BE2C (cell line): Measurements from ENCODE around the gene SUCLG2.

Experiments
- DNase-seq: peaks from one replicate; pipeline ENCODE4 v3.0.0-alpha.2; 2020
- H3K27me3 ChIP-seq: fragments of 250-450 bp; sonication (Bioruptor Pico); 2 replicates; pipeline ENCODE4 v1.5.1; 2020; ENCODE audit warnings: mild to moderate bottlenecking
- H3K36me3 ChIP-seq: fragments of 250-450 bp; sonication (Bioruptor Pico); 2 replicates; pipeline ENCODE4 v1.5.1; 2020; ENCODE audit warnings: mild to moderate bottlenecking
- H3K4me1 ChIP-seq: fragments of 250-450 bp; sonication (Bioruptor Pico); 2 replicates; pipeline ENCODE4 v1.5.1; 2020
- H3K4me3 ChIP-seq: 2 replicates; pipeline ENCODE4 v1.5.1; 2011; ENCODE audit warnings: low read depth, low read length
- H3K9me3 ChIP-seq: fragments of 250-450 bp; sonication (Bioruptor Pico); 2 replicates; pipeline ENCODE4 v1.5.1; 2020
- TF ChIP-seq, protein P1 (sequence below): IDR thresholded peaks from 2 replicates; pipeline ENCODE4 v1.5.1; 2012; ENCODE audit warnings: mild to moderate bottlenecking, low read depth, low read length

Gene SUCLG2

GRCh38 chr3:67389176-67389575, 265.2 kb downstream of the SUCLG2 start:
- no peaks in the 10 kb centered on the region for H3K36me3 ChIP-seq
- no peaks in the 10 kb centered on the region for H3K9me3 ChIP-seq
- no peak overlapping the region for H3K4me3 ChIP-seq
- no peak for DNase-seq
- no peaks in the 10 kb centered on the region for H3K27me3 ChIP-seq
- TF ChIP-seq, protein P1, sequence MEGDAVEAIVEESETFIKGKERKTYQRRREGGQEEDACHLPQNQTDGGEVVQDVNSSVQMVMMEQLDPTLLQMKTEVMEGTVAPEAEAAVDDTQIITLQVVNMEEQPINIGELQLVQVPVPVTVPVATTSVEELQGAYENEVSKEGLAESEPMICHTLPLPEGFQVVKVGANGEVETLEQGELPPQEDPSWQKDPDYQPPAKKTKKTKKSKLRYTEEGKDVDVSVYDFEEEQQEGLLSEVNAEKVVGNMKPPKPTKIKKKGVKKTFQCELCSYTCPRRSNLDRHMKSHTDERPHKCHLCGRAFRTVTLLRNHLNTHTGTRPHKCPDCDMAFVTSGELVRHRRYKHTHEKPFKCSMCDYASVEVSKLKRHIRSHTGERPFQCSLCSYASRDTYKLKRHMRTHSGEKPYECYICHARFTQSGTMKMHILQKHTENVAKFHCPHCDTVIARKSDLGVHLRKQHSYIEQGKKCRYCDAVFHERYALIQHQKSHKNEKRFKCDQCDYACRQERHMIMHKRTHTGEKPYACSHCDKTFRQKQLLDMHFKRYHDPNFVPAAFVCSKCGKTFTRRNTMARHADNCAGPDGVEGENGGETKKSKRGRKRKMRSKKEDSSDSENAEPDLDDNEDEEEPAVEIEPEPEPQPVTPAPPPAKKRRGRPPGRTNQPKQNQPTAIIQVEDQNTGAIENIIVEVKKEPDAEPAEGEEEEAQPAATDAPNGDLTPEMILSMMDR: no peak
- no peaks in the 10 kb centered on the region for H3K4me1 ChIP-seq

DNA sequence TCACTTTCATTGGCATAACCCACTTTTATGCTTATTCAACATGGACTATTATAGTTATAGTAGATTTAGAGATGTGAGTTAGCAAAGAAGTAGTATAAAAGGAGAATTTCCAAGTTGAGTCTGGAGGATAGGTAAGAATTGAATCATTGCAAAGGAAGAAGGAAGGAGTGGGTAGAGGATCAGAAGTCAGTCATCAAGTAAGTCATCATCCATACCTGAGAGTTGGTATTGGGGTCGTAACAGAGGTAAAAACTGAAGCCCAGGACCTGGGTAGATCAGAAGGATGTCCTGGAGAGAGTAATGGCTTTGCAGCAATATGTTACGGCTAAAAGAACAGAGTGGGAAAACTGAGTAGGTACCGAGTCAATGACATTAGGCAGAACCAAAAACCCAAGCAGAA, 265.7 kb downstream of the SUCLG2 start:
- H3K36me3 ChIP-seq: no peaks in the 10 kb centered on the region

DNA sequence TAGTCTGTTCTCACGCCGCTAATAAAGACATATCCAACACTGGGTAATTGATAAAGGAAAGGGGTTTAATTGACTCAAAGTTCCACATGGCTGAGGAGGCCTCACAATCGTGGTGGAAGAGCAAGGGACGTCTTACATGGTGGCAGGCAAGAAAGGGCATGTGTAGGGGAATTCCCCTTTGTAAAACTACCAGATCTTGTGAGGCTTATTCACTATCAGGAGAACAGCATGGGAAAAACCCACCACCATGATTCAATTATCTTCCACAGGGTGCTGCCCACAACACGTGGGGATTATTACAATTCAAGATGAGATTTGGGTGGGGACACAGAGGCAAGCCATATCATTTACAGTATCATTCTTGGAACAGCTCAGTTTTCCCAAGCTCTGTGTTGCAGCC, 268.0 kb downstream of the SUCLG2 start:
- H3K27me3 ChIP-seq: no peaks in the 10 kb centered on the region
- no peaks in the 10 kb centered on the region for H3K9me3 ChIP-seq
- TF ChIP-seq, protein P1: no peak
- H3K4me3 ChIP-seq: no peak overlapping the region
- no peaks in the 10 kb centered on the region for H3K36me3 ChIP-seq
- no peaks in the 10 kb centered on the region for H3K4me1 ChIP-seq
- DNase-seq: no peak

More for the DNA sequence above, 265.7 kb downstream of the SUCLG2 start:
- Histone ChIP-seq H3K4me3 (no peak overlapping the region), H3K27me3 (no peaks in the 10 kb centered on the region), H3K4me1 (no peaks in the 10 kb centered on the region), H3K9me3 (no peaks in the 10 kb centered on the region)
- TF ChIP-seq, protein P1: no peak
- no peak for DNase-seq

- H3K36me3 ChIP-seq: no peaks in the 10 kb centered on the region
- H3K4me3 ChIP-seq: no peak overlapping the region
- peak; percentile 73 for DNase-seq
- no peaks in the 10 kb centered on the region for H3K27me3 ChIP-seq
- no peaks in the 10 kb centered on the region for H3K9me3 ChIP-seq
- TF ChIP-seq, protein P1: peak; percentile 93
- H3K4me1 ChIP-seq: no peaks in the 10 kb centered on the region
Observed at GRCh38 chr3:67384760-67385397, 269.5 kb downstream of the SUCLG2 start.

GRCh38 chr3:67384016-67384415, 270.4 kb downstream of the SUCLG2 start:
- Histone ChIP-seq H3K4me1 (no peaks in the 10 kb centered on the region), H3K9me3 (no peaks in the 10 kb centered on the region), H3K36me3 (no peaks in the 10 kb centered on the region), H3K4me3 (no peak overlapping the region), H3K27me3 (no peaks in the 10 kb centered on the region)
- TF ChIP-seq, protein P1: no peak
- no peak for DNase-seq

- Histone ChIP-seq H3K36me3 (no peaks in the 10 kb centered on the region), H3K4me3 (no peak overlapping the region), H3K27me3 (no peaks in the 10 kb centered on the region), H3K9me3 (no peaks in the 10 kb centered on the region), H3K4me1 (no peaks in the 10 kb centered on the region)
- TF ChIP-seq, protein P1: no peak
- DNase-seq: no peak
Observed at GRCh38 chr3:67383379-67383778, 271.0 kb downstream of the SUCLG2 start.
